IPS-20b (cell line): ENCODE data around the gene EGFR.

ENCODE experiments used
- H3K27ac ChIP-seq: one replicate; pipeline ENCODE4 v1.5.1; 2013; ENCODE audit warnings: low read length
- H3K27me3 ChIP-seq: 2 replicates; pipeline ENCODE4 v1.6.1; 2013; ENCODE audit warnings: mild to moderate bottlenecking, low read length, inconsistent platforms; ENCODE audit not compliant: insufficient read depth
- H3K36me3 ChIP-seq: 2 replicates; pipeline ENCODE4 v1.6.1; 2013; ENCODE audit warnings: low read depth, mild to moderate bottlenecking, inconsistent platforms, low read length, moderate library complexity; ENCODE audit not compliant: insufficient read depth
- H3K4me1 ChIP-seq: 2 replicates; pipeline ENCODE4 v1.6.1; 2013; ENCODE audit warnings: mild to moderate bottlenecking, control low read depth, inconsistent platforms, low read length, moderate library complexity; ENCODE audit not compliant: insufficient read depth
- H3K4me3 ChIP-seq: 2 replicates; pipeline ENCODE4 v1.5.1; 2013; ENCODE audit warnings: mild to moderate bottlenecking, low read length, inconsistent platforms
- H3K9ac ChIP-seq: 2 replicates; pipeline ENCODE4 v1.6.1; 2013; ENCODE audit warnings: low read depth, mild to moderate bottlenecking, inconsistent platforms, low read length, moderate library complexity
- H3K9me3 ChIP-seq: 2 replicates; pipeline ENCODE4 v1.6.1; 2013; ENCODE audit warnings: mild to moderate bottlenecking, low read depth, low read length, inconsistent platforms; ENCODE audit not compliant: insufficient read depth

Gene EGFR

GRCh38 chr7:55249332-55249731 is 230.5 kb downstream of the EGFR start:
- Histone ChIP-seq H3K27me3 (peaks cover 33% of the 10 kb centered on the region), H3K4me1 (no peaks in the 10 kb centered on the region), H3K27ac (no peak overlapping the region), H3K9me3 (no peaks in the 10 kb centered on the region), H3K4me3 (no peak overlapping the region), H3K36me3 (no peaks in the 10 kb centered on the region), H3K9ac (no peak overlapping the region)

- Histone ChIP-seq H3K27me3 (peaks cover 42% of the 10 kb centered on the region), H3K4me3 (no peak overlapping the region), H3K9ac (no peak overlapping the region), H3K36me3 (no peaks in the 10 kb centered on the region), H3K27ac (no peak overlapping the region), H3K9me3 (no peaks in the 10 kb centered on the region), H3K4me1 (no peaks in the 10 kb centered on the region)
These were observed 231.5 kb downstream of the EGFR start for GRCh38 chr7:55250313-55250712.

GRCh38 chr7:55251313-55251712 is 232.5 kb downstream of the EGFR start:
- Histone ChIP-seq H3K9ac (no peak overlapping the region), H3K4me3 (no peak overlapping the region), H3K9me3 (no peaks in the 10 kb centered on the region), H3K36me3 (no peaks in the 10 kb centered on the region), H3K27me3 (peaks cover 52% of the 10 kb centered on the region), H3K27ac (no peak overlapping the region), H3K4me1 (no peaks in the 10 kb centered on the region)

GRCh38 chr7:55251911-55252310 is 233.1 kb downstream of the EGFR start:
- H3K4me3 ChIP-seq, result no peak overlapping the region
- H3K9me3 ChIP-seq, result no peaks in the 10 kb centered on the region
- no peak overlapping the region for H3K9ac ChIP-seq
- no peaks in the 10 kb centered on the region for H3K36me3 ChIP-seq
- peaks cover 58% of the 10 kb centered on the region for H3K27me3 ChIP-seq
- no peaks in the 10 kb centered on the region for H3K4me1 ChIP-seq
- H3K27ac ChIP-seq, result no peak overlapping the region

- no peaks in the 10 kb centered on the region for H3K9me3 ChIP-seq
- H3K4me3 ChIP-seq, result no peak overlapping the region
- no peak overlapping the region for H3K27ac ChIP-seq
- H3K27me3 ChIP-seq, result peaks cover 62% of the 10 kb centered on the region
- no peaks in the 10 kb centered on the region for H3K4me1 ChIP-seq
- H3K36me3 ChIP-seq, result no peaks in the 10 kb centered on the region
- no peak overlapping the region for H3K9ac ChIP-seq
These were observed 233.6 kb downstream of the EGFR start for GRCh38 chr7:55252386-55252785.

GRCh38 chr7:55253188-55253587 is 234.4 kb downstream of the EGFR start:
- Histone ChIP-seq H3K27me3 (peaks cover 62% of the 10 kb centered on the region), H3K27ac (no peak overlapping the region)

GRCh38 chr7:55254242-55254595 is 235.4 kb downstream of the EGFR start:
- Histone ChIP-seq H3K9me3 (no peaks in the 10 kb centered on the region), H3K27me3 (peaks cover 62% of the 10 kb centered on the region), H3K36me3 (no peaks in the 10 kb centered on the region), H3K27ac (no peak overlapping the region), H3K4me3 (peak overlapping the region; percentile 70), H3K4me1 (no peaks in the 10 kb centered on the region), H3K9ac (peak overlapping the region; percentile 62; the same call in 1 of the 2 replicates)

More at GRCh38 chr7:55253188-55253587, 234.4 kb downstream of the EGFR start:
- Histone ChIP-seq H3K9me3 (no peaks in the 10 kb centered on the region), H3K4me1 (no peaks in the 10 kb centered on the region), H3K9ac (no peak overlapping the region), H3K36me3 (no peaks in the 10 kb centered on the region), H3K4me3 (no peak overlapping the region)

GRCh38 chr7:55254596-55255495 is 236.0 kb downstream of the EGFR start:
- Histone ChIP-seq H3K4me1 (no peaks in the 10 kb centered on the region), H3K36me3 (no peaks in the 10 kb centered on the region), H3K27ac (no peak overlapping the region), H3K9ac (peak overlapping the region; percentile 62; the same call in 1 of the 2 replicates), H3K9me3 (no peaks in the 10 kb centered on the region), H3K27me3 (peaks cover 62% of the 10 kb centered on the region), H3K4me3 (peak overlapping the region; percentile 70)

- H3K27ac ChIP-seq, result no peak overlapping the region
- H3K36me3 ChIP-seq, result no peaks in the 10 kb centered on the region
These were observed 237.0 kb downstream of the EGFR start for GRCh38 chr7:55255496-55256445.

GRCh38 chr7:55258631-55259030 is 239.8 kb downstream of the EGFR start:
- H3K4me1 ChIP-seq, result no peaks in the 10 kb centered on the region
- no peak overlapping the region for H3K9ac ChIP-seq
- no peaks in the 10 kb centered on the region for H3K36me3 ChIP-seq

More at GRCh38 chr7:55255496-55256445, 237.0 kb downstream of the EGFR start:
- Histone ChIP-seq H3K4me3 (peak overlapping the region; percentile 70), H3K9me3 (no peaks in the 10 kb centered on the region), H3K4me1 (no peaks in the 10 kb centered on the region), H3K27me3 (peaks cover 62% of the 10 kb centered on the region), H3K9ac (peak overlapping the region; percentile 56; the same call in 1 of the 2 replicates)

GRCh38 chr7:55260171-55260570 is 241.4 kb downstream of the EGFR start:
- Histone ChIP-seq H3K27me3 (peaks cover 21% of the 10 kb centered on the region), H3K4me3 (no peak overlapping the region), H3K4me1 (no peaks in the 10 kb centered on the region), H3K9ac (no peak overlapping the region), H3K27ac (no peak overlapping the region), H3K9me3 (no peaks in the 10 kb centered on the region), H3K36me3 (no peaks in the 10 kb centered on the region)

More at GRCh38 chr7:55258631-55259030, 239.8 kb downstream of the EGFR start:
- H3K27ac ChIP-seq, result no peak overlapping the region
- no peak overlapping the region for H3K4me3 ChIP-seq
- peaks cover 35% of the 10 kb centered on the region for H3K27me3 ChIP-seq
- no peaks in the 10 kb centered on the region for H3K9me3 ChIP-seq
